NB4 (cell line): ENCODE results near the gene NCBP1.
"Not testable (repeated sequence)": the region's sequence is repeated elsewhere in the genome, so short reads cannot be mapped to it uniquely, and the experiment has no call there.

ENCODE experiments used
- DNase-seq: peaks from one replicate; pipeline ENCODE4 v3.0.0; 2010; ENCODE audit warnings: low read depth
- H3K4me3 ChIP-seq: one replicate; pipeline ENCODE4 v1.5.1; 2011; ENCODE audit warnings: mild to moderate bottlenecking, low read depth, low read length, moderate library complexity
- MYC ChIP-seq: IDR thresholded peaks from 2 replicates; pipeline ENCODE4 v1.6.1; 2011; ENCODE audit warnings: low read depth, low read length
- POLR2A ChIP-seq: IDR thresholded peaks from 2 replicates; pipeline ENCODE4 v1.6.1; 2011; ENCODE audit warnings: mild to moderate bottlenecking; ENCODE audit not compliant: insufficient read length; ENCODE audit errors: extremely low read depth
- TF ChIP-seq, protein P1 (sequence below): IDR thresholded peaks from one replicate; pipeline ENCODE4 v1.5.1; 2012; ENCODE audit warnings: low read depth, low read length
- TF ChIP-seq, protein P2 (sequence below): IDR thresholded peaks from 2 replicates; pipeline ENCODE4 v1.6.1; 2011; ENCODE audit warnings: low read depth, low read length

The NCBP1 gene, protein sequence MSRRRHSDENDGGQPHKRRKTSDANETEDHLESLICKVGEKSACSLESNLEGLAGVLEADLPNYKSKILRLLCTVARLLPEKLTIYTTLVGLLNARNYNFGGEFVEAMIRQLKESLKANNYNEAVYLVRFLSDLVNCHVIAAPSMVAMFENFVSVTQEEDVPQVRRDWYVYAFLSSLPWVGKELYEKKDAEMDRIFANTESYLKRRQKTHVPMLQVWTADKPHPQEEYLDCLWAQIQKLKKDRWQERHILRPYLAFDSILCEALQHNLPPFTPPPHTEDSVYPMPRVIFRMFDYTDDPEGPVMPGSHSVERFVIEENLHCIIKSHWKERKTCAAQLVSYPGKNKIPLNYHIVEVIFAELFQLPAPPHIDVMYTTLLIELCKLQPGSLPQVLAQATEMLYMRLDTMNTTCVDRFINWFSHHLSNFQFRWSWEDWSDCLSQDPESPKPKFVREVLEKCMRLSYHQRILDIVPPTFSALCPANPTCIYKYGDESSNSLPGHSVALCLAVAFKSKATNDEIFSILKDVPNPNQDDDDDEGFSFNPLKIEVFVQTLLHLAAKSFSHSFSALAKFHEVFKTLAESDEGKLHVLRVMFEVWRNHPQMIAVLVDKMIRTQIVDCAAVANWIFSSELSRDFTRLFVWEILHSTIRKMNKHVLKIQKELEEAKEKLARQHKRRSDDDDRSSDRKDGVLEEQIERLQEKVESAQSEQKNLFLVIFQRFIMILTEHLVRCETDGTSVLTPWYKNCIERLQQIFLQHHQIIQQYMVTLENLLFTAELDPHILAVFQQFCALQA

DNA sequence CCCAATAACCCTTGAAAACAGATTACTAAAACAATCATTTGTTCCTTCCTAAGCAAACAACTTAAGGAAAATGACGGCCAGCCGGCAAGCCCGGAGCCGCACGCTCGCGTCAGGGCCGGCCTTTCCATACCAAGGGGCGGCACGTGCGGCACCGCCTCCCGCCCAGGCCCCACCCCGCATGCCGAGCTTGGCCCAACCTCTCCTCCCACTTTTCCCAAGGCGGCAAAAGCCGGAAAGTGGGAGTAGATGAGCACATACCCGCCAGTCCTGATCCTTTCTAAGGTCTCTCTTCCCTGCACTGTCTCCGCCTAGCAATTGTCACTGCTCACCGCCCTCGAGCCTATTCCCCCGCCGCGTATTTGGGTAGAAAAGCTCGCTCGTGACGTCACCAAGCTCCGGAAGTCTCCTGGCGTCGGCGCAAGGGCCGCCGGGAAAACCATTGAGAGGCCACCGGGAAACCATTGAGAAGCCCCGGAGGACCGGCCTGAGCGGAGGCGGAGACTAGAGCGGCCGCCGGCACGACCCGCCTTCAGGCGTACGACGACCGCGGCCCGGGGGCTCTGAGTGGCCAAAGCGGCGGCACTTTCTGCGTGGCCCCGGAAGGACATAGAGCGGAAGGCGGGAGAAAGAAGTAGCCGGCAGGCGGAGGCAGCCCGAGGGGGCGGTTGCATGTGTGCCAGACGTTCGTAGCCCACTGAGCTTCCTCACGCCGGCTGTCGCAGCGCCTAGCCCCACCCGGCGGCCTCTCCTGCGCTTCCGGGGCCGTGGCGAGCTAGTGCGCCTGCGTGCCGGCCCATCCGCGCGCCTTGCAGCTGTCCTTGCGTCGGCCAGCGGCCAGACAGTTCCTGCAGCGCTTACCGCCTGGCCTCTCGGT, at the start of gene NCBP1, which contains the start of gene TSTD2:
TSS of gene NCBP1 (plus strand) at position 837 of the 874 bp plus-strand sequence. CDS start 61 bp downstream, outside the sequence.
TSS of gene TSTD2 (minus strand) at position 384 of the 874 bp plus-strand sequence. CDS start 5,806 bp downstream, outside the sequence.
- TF ChIP-seq POLR2A (peak; percentile 89), MYC (peak; percentile 84)
- TF ChIP-seq, protein P1, sequence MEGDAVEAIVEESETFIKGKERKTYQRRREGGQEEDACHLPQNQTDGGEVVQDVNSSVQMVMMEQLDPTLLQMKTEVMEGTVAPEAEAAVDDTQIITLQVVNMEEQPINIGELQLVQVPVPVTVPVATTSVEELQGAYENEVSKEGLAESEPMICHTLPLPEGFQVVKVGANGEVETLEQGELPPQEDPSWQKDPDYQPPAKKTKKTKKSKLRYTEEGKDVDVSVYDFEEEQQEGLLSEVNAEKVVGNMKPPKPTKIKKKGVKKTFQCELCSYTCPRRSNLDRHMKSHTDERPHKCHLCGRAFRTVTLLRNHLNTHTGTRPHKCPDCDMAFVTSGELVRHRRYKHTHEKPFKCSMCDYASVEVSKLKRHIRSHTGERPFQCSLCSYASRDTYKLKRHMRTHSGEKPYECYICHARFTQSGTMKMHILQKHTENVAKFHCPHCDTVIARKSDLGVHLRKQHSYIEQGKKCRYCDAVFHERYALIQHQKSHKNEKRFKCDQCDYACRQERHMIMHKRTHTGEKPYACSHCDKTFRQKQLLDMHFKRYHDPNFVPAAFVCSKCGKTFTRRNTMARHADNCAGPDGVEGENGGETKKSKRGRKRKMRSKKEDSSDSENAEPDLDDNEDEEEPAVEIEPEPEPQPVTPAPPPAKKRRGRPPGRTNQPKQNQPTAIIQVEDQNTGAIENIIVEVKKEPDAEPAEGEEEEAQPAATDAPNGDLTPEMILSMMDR: no peak
- TF ChIP-seq, protein P2, sequence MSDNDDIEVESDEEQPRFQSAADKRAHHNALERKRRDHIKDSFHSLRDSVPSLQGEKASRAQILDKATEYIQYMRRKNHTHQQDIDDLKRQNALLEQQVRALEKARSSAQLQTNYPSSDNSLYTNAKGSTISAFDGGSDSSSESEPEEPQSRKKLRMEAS: peak; percentile 92
- H3K4me3 ChIP-seq: peak within 1 kb of the TSS; percentile 78
- DNase-seq: peak; percentile 98

DNA sequence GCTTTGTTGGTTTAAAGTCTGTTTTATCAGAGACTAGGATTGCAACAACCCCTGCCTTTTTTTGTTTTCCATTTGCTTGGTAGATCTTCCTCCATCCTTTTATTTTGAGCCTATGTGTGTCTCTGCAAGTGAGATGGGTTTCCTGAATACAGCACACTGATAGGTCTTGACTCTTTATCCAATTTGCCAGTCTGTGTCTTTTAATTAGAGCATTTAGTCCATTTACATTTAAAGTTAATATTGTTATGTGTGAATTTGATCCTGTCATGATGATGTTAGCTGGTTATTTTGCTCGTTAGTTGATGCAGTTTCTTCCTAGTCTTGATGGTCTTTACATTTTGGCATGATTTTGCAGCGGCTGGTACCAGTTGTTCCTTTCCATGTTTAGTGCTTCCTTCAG, 48.8 kb upstream of the NCBP1 start:
- DNase-seq, H3K4me3 ChIP-seq: not testable (repeated sequence)

DNA sequence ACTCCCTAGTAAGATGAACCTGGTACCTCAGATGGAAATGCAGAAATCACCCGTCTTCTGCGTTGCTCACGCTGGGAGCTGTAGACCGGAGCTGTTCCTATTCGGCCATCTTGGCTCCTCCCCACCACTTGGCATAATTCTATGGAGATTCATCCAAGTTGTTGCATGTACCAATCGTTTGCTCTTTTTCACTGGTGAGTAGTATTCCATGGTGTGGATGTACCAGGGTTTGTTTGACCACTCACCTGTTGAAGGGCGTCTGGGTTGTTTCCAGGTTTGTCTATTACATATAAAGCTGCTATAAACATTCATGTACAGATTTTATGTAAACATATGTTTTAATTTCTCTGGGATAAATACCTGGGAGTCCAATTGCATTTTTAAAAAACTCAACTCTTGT, 46.7 kb upstream of the NCBP1 start:
- not testable (repeated sequence) for H3K4me3 ChIP-seq, DNase-seq

DNA sequence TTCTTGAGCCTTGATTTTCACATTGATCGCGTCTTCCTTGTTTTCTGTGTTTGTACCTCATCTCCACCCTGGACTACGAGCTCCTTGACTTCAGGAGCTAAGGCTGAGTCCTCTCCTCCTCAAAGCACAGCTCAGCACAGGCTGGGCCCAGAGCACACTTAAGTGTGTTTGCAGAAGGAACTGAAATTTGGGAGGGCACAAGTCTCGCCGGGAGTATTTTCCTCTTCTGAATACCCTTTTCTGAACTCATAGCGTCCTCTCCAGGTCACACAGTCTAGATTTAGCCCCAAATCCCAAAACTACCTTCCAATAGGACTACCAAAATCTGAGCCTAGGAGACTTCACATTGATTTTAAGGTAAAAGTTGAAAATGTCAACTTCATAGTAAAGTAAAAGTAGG, 42.1 kb upstream of the NCBP1 start:
- DNase-seq: no peak
- TF ChIP-seq, protein P2: no peak
- no peak for TF ChIP-seq POLR2A
- TF ChIP-seq, protein P1: no peak
- TF ChIP-seq MYC: no peak
- no peak overlapping the region for H3K4me3 ChIP-seq

DNA sequence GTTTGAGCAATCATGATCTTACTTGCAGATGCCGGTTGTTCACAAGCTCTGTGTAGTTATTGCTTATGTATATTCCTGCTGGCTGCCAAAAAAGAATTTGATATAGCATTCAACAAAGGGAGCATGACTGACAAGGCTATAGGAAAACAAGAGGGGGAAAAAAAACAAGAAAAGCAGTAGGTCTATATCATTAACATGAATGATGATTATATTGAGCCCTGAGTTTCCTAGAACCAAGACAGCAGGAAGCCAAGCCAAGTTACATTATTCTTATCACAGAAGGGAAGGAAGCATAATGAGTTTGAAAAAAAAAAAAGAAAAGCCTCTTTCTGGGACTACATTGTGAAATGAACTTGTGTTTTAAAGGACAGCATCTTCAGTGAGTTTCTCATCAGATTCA, 41.5 kb upstream of the NCBP1 start:
- TF ChIP-seq POLR2A: no peak
- TF ChIP-seq, protein P1: no peak
- TF ChIP-seq, protein P2: no peak
- TF ChIP-seq MYC: no peak
- no peak for DNase-seq
- no peak overlapping the region for H3K4me3 ChIP-seq

DNA sequence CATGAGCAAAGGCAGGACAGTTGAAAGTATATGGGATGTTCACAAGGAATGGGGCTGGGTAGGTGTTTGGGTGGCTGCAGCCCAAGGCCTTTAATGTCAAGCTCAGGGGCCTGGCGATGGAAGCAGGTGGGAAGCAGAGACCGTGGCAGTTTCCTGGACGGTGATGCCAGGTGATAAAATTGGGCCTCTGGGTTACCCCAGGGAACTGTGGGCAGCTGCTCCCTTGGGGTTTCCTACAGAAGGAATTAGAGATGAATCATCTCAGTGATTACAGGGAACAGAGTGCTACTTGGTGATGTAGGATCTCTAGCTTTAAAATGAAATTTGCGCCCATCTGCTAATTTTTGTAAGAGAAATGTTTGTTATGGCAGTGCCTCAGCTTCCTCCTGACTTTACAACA, 39.7 kb upstream of the NCBP1 start:
- no peak overlapping the region for H3K4me3 ChIP-seq
- TF ChIP-seq POLR2A (no peak), MYC (no peak)
- TF ChIP-seq, protein P2: no peak
- TF ChIP-seq, protein P1: no peak
- DNase-seq: no peak
